GM21423 (cell line): Measurements from ENCODE around the gene CC2D1B.
A peak's percentile ranks its signal among the peaks of the same experiment; 100 is the strongest.
"Not testable (repeated sequence)": the region's sequence is repeated elsewhere in the genome, so short reads cannot be mapped to it uniquely, and the experiment has no call there.

Source experiments
- ATAC-seq: cut with Tn5 transposase; IDR thresholded peaks from one replicate; pipeline ENCODE4 v1.9.1; 2021; ENCODE audit warnings: mild to moderate bottlenecking, moderate library complexity; ENCODE audit not compliant: unreplicated experiment

The CC2D1B gene

DNA sequence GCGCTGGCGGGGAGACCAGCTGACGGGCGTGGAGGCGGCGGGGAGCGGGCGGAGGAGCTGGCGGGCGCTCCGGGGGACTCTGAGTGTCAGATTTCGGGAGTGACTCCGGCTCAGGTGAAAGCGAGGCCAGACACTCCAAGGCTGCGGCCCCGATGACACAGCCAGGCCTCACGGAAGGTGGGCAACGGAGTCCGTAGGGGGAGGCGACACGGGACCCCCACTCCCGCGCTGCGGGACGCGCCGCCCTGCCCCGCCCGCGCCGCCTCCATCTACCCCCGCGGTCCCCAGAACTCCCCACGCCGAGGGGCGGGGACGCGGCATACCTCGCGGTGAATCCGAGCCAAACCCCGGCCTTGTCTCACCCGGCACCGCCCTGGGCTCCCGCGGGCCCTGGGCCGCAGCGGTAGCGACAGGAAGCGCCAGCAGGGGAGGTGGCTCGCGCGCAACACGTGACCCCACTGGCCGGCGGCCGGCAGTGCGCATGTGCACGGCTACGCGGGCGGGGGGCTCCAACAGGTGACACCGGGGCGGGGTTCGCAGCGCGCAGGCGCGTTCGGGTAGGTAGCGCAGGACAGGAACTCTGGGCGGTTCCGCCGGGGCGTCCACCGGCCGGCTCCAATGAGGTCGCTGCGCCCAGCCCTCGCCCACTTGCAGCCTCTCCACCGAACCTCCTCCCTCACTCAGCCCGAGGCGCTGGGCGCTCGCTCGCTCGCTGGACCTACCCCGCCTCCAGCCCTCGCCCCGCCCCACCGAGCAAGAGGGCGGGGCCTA lies at the start of gene CC2D1B:
Gene CC2D1B (minus strand): TSS at position 460 of the 771 bp plus-strand sequence. CDS start 1,585 bp downstream, outside the sequence.
- ATAC-seq: peak; percentile 86

- no peak for ATAC-seq
Observed at GRCh38 chr1:52414942-52415341, 48.9 kb upstream of the CC2D1B start.

GRCh38 chr1:52413410-52413989 lies 47.5 kb upstream of the CC2D1B start:
- no peak for ATAC-seq

DNA sequence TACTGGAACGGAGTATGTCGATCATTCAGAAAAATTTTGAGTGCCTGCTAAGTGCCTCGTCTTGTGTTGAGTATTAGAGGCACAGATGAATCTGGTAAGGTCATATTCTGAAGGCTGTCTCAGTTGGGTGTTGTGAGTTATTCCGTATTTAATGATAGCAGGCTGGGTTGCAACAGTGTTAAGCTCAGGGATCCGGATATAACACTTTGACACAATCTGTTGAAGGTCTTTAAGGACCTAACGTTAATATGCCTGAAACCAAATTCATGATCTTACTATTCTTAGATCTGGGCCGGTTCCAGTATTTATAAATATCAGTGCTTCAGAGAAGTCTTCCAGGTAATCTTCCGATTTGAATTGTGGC lies 39.0 kb upstream of the CC2D1B start:
- no peak for ATAC-seq

GRCh38 chr1:52404116-52404974 lies 38.3 kb upstream of the CC2D1B start, which contains the start of the genes ORC1 and PRPF38A:
ORC1 (minus strand) TSS chr1:52404423; CDS start chr1:52402223, 2,200 bp downstream.
PRPF38A (plus strand) TSS chr1:52404602; CDS start chr1:52404750, 148 bp downstream.
- ATAC-seq: peak; percentile 96

DNA sequence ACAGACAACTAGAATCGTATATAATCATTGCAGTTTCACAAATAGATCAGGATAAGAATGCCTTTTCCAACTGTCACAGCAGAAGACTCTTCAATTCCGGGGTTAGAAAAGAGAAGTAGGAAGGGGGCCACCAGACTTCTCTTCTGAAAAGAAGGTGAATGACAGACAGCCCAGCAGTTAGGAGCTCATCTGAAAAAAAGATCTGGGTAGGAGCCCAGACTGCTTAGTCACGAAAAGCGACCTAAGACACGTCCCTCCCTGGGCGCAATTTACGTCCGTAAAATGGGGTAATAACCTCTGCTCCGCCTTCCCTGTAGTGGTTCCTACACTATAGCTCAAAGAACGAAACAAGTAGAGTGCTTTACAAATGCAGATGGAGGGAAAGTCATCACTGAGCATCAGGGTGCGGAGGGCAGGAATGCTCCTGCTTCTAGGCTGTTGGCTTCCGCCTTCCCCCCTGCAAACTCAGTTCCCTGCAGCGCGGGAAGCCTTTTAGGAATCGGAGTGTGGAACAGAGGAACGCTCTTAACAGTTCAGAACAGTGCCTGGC lies 37.6 kb upstream of the CC2D1B start:
- peak; percentile 32 for ATAC-seq

DNA sequence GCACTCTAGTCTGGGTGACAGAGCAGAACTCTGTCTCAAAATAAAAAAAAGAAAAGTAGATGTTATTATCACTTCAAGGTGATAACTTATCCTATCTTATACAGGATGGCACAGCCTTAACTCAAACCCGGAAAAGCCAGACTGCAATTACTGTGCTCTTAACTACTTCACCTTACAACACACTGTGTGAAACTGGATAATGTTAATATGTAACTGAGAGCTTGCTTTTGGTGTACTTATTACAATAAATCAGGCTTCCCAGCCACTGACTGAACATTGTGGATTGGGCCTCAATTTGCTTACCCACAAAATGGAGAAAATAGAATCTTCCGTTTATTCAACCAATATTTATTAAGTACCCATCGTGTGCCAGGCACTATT lies 36.8 kb upstream of the CC2D1B start:
- no peak for ATAC-seq

DNA sequence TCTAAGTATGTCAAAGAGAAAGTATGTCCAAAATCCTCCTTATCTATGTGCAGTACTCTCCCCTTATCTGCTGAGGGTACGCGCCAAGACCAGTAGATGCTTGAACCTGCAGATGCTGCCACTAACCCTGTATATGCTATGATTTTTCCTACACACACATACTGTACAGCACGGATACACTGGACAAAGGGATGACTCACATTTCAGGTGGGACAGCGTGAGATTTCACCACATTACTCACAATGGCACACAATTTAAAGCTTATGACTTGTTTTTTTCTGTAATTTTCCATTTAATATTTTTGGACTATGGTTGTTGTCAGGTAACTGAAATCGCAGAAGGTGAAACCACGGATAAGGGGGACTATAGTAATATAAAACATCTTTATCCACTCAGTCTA lies 34.1 kb upstream of the CC2D1B start:
- no peak for ATAC-seq

DNA sequence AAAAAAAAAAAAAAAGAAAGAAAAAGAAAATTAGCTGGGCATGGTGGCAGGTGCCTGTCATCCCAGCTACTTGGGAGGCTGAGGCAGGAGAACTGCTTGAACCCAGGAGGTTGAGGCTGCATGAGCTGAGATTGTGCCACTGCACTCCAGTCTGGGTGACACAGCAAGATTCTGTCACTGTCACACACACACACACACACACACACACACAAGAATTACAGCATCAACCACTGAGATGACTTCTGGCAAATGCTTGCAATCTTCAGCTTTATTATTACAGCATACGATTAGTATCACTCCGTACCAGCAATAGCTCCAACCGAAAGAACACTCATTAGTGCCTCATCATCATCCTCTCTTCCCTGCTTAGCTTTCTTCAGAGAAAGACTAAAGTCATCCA lies 33.6 kb upstream of the CC2D1B start:
- ATAC-seq: no peak

DNA sequence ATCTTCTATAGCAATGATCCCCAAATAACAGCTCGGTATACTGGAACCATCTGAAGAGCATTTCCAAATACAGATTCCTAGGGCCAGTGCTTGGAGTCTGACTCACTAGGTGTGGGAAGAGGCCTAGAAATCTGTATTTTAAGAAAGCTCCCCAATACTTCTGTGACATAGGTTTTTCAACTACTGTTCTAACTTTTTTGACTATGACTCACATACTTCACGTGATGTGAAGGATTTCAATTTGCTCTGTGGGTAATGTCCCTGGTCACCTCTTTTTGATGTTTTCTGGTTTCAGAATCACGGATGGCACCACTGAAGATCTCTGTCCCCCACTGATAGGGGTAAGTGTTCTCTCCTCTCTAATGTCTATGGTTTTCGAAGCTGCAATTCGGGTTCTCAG lies 27.2 kb upstream of the CC2D1B start:
- ATAC-seq: no peak

GRCh38 chr1:52386458-52386857 lies 20.5 kb upstream of the CC2D1B start:
- no peak for ATAC-seq

DNA sequence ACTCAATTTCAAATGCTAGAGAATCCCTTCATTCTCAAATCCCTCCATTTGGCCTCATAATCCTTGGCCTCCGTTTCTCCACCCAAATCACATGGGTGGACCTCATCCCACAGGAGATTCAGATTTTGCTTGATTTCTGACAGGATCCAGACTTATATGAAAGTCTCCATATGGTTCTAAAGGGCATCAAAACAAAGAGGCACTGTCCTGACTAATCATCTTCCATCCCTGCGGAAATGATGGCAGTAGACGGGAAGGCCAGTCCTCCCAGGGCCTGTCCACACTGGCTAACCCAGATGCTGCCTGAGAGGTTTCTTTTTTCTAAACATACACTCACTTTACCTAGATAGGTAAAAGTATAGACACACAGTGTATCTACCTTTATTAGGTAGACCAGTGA lies 19.4 kb upstream of the CC2D1B start:
- ATAC-seq: no peak

- ATAC-seq: not testable (repeated sequence)
Observed at GRCh38 chr1:52369851-52370250, 3.8 kb upstream of the CC2D1B start.

DNA sequence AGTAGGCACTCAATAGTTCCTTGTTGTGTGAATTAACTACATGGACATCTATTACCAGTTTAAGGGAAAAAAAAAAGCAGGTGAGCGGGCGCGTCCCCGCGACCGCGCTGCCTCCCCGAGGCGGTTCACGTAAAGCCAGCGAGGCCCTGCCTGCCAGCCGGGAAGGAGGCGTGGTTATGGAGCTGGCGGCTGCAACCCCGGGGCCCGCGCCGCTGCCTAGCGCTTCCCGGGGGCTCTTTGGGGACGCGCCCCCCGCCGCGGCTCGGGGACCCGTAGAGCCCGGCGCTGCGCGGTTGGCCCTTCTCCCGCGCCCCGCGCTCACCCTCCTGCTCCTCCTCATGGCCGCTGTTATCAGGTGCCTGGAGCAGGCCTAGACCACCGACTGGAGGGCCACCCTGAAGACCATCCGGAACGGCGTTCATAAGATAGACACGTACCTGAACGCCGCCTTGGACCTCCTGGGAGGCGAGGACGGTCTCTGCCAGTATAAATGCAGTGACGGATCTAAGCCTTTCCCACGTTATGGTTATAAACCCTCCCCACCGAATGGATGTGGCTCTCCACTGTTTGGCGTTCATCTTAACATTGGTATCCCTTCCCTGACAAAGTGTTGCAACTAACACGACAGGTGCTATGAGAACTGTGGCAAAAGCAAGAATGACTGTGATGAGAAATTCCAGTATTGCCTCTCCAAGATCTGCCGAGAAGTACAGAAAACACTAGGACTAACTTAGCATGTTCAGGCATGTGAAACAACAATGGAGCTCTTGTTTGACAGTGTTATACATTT lies 2.6 kb upstream of the CC2D1B start:
- ATAC-seq: no peak

DNA sequence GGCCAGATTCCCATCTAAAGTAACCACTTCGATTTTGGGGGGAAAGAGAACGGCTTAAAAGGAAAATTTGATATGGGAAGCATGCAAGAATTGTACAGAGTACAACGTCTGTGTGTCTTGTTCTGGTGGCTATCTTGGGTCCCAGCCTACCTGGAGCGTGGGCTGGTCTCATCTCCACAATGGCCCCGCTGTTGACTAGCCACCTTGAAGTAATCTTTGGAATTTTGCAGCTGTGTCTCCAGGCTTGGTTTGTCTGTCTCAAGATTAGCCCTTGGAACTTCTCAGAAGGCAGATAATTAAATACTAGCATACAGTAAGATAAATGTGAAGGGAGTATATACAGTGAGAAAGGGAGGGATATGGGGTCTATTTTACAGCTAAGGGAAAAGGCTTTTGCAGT lies 1.3 kb upstream of the CC2D1B start:
- no peak for ATAC-seq

DNA sequence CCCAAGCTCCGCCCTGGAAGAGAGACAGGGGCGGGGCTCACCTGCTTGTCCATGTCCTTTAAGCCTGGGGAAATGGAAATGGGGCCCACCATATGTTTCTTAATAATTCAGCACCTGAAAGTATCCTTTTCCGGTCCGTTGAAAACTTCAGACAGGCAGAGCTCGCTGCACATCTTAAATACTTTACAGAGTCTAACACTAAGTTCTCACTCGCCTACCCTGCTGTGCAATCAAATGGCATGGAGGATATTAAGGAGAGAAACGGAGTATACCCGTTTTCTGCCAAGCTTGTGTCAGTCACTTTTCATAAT lies 467 bp upstream of the CC2D1B start:
- ATAC-seq: peak; percentile 0

- ATAC-seq: no peak
Observed at GRCh38 chr1:52365071-52365745, 797 bp downstream of the CC2D1B start.

DNA sequence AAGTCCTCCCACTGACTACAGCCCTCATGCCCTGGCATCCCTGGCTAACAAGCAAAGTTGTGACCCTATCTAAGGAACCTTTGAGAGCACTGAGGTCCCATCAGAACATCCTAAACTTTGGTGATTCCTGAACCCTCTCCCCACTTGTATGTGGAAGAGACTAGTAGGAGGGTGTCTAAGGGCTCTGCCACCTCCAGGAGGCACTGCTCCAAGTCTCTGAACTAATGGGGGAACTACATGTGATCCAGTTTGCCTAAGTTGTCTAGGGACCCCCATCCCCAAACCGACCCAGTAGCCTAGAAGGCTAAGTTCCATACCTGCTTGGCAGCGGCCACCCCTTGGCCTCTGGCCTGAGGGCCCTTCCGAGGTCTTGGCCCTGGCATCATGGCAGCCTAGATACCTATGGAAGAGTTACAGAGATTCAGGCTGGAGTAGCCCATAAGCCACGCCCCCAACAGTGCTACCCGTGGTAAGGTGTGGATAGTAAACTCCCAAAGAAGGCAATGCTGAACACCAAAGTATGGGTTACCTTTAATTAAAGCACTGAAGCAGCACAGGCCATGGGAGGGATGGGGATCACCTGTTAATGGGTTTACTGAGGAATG lies 1.7 kb downstream of the CC2D1B start:
- no peak for ATAC-seq

GRCh38 chr1:52360595-52360968 lies 5.4 kb downstream of the CC2D1B start:
- ATAC-seq: no peak
